HTR-8/SVneo (cell line): ENCODE data around the gene MAN1C1.
"Not testable (repeated sequence)": the region's sequence is repeated elsewhere in the genome, so short reads cannot be mapped to it uniquely, and the experiment has no call there.

Source experiments
- DNase-seq: peaks from one replicate; pipeline ENCODE4 v3.0.0; 2011; ENCODE audit warnings: low spot score, mixed read lengths; ENCODE audit not compliant: insufficient read length
- FAIRE-seq: peaks from 2 replicates; lab custom pipeline; 2011; peaks lifted over from hg19 to GRCh38; lab: Jason Lieb, UNC

Gene MAN1C1

GRCh38 chr1:25690396-25690956, 73.9 kb downstream of the MAN1C1 start:
- no peak for DNase-seq
- FAIRE-seq = no peak

- DNase-seq (no peak), FAIRE-seq (no peak)
These were observed 74.6 kb downstream of the MAN1C1 start for GRCh38 chr1:25691211-25691610.

GRCh38 chr1:25692560-25692959, 76.0 kb downstream of the MAN1C1 start:
- peak; percentile 51 for FAIRE-seq
- DNase-seq = no peak

DNA sequence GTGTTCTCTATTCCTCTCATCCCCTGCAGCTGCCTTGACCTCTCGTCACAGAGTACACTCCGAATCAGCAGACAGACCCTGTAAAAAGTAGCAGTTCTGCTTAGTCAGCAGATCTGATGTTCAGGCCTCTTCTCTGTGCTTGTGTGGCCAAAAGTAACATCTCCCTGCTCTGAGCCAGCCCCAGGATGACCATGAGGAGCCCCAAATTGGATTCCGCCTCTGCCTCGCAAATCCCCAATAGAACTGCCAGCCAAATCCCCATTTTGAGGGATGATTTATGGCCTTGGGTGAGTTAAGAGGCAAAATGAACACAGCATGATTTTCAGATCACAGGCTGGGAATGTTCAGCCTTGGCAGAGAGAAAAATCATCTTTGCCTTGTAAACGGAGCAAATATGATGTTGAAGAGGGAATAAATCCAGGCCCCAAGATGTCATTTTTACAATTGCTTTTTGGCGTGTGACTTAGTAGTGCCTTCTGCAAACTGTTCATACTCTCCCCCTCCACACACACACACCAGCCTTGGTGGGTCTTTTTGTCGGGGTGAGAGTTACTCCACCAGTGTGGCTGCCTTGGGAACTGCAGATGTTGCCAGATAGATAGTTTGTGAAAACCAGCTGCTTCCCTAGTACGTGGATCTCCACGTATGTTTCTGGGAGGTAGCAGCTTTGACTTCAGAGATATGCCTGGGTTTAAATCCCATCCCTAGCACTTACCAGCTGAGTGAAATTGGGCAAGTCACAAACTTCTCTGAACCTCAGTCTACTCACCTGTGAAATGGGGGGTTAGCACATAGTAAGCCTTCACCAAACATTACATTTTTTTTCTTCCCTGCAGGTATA, 77.8 kb downstream of the MAN1C1 start:
- DNase-seq (no peak), FAIRE-seq (no peak)

- DNase-seq (peak; percentile 77), FAIRE-seq (peak; percentile 69)
These were observed 78.6 kb downstream of the MAN1C1 start for GRCh38 chr1:25695090-25695770.

DNA sequence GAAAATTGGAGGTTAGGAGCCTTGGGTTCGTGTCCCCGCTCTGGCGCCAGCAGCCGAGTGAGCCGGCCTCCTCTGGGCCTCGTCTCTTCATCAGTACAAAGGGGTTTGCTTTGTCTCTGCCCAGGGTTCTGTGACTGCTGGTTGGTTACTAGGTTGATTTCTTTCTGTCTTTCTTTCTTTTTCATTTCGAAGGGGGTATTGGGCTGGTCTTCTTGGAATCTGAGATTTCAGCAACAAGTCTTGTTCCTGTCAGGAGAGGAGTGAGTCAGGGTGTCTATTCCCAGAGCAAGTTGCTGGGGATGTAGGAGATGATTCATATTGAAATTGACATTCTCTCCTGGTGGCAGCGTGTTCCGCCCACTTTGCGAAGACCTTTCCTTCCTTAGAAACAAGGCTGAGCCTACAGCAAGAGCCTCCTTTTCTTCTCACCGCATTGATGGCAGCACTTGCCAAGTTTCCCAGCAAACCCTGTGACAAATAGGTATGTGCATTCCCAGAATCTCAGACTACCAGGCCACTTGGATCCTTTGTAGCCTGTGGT, 79.2 kb downstream of the MAN1C1 start:
- FAIRE-seq (peak; percentile 73), DNase-seq (peak; percentile 83)

GRCh38 chr1:25696643-25697042, 80.1 kb downstream of the MAN1C1 start:
- FAIRE-seq, DNase-seq: not testable (repeated sequence)

- no peak for DNase-seq
- no peak for FAIRE-seq
These were observed 81.0 kb downstream of the MAN1C1 start for GRCh38 chr1:25697435-25698217.

GRCh38 chr1:25698252-25698651, 81.7 kb downstream of the MAN1C1 start:
- FAIRE-seq (peak; percentile 31), DNase-seq (no peak)

GRCh38 chr1:25699059-25699458, 82.5 kb downstream of the MAN1C1 start:
- not testable (repeated sequence) for DNase-seq, FAIRE-seq

DNA sequence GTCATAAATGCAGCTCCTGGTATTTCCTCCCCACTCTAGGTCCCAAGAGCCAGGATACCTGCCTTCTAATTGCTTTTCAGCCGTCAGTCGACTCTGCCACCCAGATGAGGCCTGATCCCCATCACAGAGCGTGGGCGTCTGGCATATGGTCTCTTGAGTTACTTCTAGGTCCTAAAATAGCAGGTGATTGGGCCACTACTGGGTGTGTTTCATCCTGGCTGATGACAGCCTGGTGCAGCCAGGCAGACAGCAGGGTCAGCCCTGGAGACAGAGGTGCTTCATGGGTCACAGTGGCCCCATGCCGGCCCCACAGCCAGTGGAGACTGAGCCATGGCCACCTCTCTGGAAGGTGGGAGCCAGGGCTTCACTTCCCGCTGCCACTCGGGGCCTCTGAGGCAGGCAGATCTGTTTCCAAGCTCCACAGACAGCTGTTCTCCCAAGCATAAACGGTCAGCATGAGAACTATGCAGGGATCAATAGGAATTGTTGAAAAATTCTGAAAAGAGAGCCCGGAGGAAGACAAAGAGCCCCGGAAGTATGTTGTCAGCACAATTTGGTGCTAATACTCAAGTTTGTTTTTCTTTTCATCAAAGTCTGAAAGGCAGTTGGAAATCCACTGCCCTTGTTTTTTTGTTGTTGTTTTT, 83.0 kb downstream of the MAN1C1 start:
- DNase-seq = no peak
- no peak for FAIRE-seq

DNA sequence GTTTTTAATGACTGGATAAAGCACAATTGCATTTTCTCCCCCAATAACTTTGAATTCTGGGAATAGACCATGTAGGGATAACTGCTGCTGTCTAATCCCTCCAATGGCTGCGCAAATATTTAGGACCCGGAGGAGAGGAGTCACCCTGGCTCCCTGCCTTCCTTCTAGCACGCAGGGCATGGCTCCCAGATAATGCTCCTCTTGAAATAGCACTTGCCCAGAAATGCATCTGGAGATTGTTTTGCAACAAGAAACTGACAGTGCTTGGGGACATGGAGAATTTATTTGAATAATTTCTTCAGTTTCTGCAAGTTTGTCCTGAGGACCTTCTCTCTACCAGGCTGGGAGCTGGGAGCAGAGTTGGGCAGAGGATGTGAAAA, 83.5 kb downstream of the MAN1C1 start:
- FAIRE-seq (no peak), DNase-seq (no peak)

DNA sequence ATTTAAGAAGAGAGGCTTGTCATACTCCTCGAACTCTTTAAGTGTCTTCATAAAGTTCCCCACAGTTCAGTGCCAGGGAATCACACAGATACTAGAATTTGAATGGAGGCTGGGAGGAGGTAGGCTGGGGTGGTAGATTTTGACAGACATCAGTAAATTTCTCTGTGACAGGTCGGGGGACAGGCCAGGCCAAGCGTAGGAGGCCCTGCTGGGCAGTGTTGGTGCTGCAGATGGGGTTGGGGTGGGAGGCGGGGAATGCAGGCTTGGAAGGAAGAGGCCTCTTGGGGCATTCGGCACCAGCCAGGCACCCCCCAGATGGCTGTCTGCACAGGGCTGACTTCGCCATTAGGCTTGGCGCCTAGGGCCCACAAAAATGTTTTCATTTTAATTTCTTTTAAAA, 84.0 kb downstream of the MAN1C1 start:
- no peak for FAIRE-seq
- DNase-seq = no peak

GRCh38 chr1:25701030-25701785, 84.6 kb downstream of the MAN1C1 start:
- DNase-seq = no peak
- no peak for FAIRE-seq

DNA sequence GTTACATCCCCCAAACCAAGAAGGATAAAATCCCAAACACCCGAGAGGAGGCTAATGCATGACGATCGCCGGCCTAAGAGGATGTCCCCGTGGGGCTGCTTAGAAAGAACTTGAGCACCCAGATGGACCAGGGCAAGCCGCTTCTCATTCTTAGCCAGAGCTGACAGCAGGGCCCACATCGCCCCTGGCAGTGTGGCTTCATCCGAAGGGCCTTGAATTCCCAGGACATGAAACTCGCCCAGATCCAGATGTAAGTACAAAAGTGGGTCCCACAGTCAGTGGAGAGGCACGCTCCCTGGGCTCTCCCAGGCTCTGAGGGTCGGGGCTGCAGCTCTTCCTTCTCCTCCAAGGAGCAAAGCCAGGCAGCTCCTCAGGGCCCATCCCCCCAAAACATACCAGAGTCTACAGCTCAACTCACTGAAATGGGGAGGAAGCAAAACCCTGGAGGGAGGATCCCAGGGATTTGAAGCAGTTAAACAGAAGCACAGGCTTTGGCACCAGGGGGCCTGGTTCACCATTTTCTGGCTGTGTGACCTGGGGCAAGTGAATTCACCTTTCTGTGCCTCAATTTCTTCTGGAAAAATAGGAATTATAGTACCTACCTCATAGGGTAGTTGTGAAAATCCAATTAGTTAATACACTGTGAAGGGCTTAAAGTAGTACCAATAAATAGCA, 85.6 kb downstream of the MAN1C1 start:
- FAIRE-seq = no peak

DNA sequence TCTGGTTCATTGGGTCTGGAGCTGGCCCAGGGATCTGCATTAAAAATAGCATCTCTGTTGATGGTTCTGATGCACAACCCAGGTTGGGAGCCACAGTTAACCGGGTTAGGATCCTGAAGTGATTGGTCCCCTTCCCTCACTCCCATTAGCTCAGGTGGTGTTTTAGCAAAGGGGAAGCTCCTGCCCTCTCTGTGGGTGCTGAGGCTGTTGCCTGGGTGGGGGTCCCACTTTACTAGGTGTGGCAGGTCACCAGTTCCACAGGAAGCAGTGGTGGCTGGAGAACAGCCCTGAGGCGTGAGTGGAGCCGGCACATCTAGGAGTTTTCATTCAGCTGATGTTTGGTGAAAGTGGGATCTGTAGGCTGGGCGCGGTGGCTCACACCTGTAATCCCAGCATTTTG, 86.5 kb downstream of the MAN1C1 start:
- FAIRE-seq = no peak

More for the DNA sequence above, 85.6 kb downstream of the MAN1C1 start:
- DNase-seq = no peak

DNA sequence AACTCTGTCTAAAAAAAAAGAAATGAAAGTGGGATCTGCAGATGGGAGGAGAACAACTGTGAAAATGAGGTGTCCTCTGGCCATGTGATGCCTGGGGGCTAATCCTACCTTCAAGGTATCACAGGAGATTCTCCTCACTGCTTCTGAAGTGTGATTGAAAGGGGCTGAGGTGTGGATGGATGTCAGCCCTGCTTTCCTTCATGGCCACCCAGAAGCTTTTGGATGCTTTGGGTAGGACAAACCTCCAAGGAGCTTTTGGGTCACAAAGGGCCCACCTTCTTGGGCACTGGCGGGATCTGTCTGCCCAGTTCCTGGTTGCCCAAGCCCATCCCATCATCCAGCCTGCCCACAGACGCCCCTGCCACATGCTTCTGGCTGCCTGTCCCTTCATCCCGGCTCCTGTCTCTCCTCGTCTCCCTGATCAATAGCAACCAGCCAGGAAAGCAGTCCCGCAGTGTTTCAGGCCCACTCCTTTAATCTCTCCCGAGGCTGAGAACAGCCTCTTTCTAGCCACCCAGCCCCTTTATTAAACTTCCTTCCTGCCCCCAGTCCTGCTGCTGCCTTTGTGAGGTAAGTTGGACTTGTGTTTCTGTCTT, 87.2 kb downstream of the MAN1C1 start:
- DNase-seq (no peak), FAIRE-seq (no peak)

More for the DNA sequence above, 86.5 kb downstream of the MAN1C1 start:
- no peak for DNase-seq

- no peak for FAIRE-seq
- DNase-seq = no peak
These were observed 87.7 kb downstream of the MAN1C1 start for GRCh38 chr1:25704267-25704691.
